ENCODE results near the gene LMBRD1.
A peak's percentile ranks its signal among the peaks of the same experiment; 100 is the strongest.
"Not testable (repeated sequence)": the region's sequence is repeated elsewhere in the genome, so short reads cannot be mapped to it uniquely, and the experiment has no call there.

The LMBRD1 gene

DNA sequence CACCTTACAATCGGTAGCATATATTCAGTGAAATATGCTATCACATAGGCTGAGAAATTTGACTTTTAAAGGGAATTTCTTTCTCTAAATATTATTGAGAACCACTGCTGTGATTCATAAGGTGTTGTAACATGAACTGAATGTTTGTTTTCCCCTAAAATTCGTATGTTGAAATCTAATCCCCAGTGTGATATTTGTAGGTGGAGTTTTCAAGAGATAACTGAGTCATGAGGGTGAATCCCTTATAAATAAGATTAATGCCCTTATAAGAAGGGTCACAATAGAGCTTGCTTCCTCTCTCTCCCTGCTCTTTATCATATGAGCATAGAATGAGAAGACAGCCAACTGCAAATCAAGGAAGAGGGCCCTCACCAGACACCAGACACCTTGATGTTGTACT, 64.8 kb downstream of the LMBRD1 start:
- peak in 2 of 3 donors; percentile 9 to 21 for DNase-seq

DNA sequence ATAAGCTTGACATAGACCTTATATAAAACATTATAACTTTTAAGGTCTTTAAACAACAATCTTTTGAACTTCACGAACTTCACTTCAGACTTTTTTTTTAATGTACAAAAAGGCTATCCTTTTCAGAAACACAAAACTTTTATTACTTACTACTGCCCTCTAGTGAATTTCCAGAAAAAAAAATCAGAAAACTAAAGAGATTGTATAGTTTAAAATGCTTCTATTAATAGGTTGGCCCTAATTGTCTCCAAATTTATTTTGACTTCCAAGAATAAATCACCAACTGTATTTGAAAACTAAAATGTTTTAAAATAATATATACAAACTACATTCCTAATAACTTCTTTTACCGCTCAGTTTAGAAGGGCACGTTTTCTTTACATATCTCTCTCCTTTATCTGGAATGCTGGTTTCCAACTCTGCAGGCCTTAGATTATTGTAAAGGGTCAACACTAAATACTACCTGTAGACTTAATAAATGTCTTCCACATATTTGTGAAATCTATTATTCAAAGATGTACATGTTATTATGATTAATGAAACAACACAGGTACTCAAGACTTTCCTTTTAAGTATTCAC, 66.8 kb downstream of the LMBRD1 start:
- peak in 1 of 3 donors; percentile 16 for DNase-seq

DNA sequence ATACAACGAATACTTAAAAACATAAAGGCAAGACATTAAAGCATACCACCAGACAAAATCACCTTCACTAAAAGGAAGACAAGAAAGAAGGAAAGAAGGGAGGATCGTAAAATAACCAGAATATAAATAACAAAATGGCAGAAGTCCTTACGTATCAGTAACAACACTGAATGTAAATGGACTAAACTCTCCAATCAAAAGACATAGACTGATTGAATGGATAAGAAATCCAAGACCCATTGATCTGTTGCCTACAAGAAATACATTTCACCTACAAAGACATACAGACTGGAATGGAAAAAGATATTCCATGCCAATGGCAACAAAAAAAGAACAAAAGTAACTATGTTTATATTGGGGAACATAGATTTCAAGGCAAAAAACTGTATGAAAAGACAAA, 74.1 kb downstream of the LMBRD1 start:
- no peak for DNase-seq

DNA sequence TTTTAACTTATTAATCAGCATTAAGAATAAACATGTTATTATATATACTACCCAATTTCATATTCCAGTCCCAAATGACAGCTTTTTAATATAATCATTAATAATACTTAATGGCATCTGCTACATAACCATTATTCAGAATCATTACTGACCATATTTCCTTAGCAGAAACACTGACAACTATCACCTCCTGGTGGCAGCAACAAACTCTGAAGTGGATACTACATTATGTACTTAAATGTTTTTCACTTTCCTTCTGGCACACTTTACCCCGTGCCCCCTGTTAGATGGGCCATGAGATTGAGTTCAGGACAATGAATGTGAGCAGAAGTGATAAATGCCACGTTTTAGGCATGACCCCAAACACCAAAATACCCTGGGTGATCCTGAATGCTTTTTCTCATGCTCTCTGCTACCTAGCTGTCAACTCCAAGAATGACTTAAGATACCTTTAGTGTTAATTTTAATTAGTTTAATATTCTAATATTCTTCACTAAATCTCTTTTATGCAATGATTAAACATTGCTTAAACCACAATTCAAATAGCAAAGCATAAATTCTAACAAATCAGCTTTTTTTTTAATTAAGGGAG, 77.1 kb downstream of the LMBRD1 start:
- peak in 1 of 3 donors; percentile 1 for DNase-seq

DNA sequence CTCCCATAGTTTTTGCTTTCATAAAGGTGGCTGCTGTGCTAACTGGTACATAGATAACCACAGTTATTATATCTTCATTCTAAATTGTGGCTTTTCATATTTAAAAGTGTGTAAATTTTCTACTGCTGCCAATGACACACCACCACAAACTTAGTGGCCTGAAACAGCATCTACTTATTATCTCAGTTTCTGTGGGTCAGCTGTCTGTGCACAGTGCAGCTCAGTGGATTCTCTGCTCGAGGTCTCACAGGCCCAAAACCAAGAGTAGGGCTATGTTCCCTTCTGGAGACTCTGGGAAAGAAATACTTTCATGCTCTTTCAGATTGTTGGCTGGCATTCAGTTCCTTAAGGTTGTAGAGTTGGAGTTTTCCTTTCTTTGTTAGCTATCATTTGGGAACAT, 90.1 kb downstream of the LMBRD1 start:
- no peak for DNase-seq

DNA sequence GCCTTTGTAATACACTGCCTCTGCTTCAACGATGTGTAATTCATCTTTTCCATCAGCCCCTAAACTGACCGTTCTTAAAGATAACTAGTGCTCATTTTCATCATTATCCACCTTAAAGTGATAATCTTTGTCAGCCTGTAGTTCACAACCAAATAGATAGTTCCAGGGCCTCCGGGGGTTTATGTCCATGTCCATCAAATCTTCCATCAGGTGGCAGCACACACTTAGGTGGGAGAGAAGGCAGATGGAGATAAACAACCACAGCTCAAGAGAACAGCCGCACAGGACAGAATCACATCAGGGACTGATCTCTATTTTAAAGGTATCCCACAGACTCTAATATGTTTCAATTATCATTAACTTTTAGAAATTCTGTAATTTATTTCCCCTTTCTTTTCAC, 90.9 kb downstream of the LMBRD1 start:
- DNase-seq, result no peak

DNA sequence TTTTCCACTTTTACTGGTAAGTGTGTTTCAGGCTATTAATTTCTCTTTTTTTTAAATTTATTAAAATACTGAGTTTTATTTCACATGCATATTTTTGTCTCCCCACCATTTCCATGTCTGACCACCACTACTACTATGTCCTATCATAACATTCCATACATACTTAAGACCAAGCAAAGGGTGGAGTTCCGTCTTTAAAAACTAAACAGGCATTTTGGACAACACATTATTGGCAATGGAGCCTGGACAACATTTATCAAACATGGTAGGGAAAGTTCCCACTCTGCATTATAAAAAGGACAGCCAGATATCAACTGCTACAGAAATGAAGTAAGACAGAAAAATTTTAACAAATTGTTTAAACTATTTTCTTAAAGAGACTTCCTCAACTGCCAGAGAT, 91.9 kb downstream of the LMBRD1 start:
- no peak for DNase-seq

DNA sequence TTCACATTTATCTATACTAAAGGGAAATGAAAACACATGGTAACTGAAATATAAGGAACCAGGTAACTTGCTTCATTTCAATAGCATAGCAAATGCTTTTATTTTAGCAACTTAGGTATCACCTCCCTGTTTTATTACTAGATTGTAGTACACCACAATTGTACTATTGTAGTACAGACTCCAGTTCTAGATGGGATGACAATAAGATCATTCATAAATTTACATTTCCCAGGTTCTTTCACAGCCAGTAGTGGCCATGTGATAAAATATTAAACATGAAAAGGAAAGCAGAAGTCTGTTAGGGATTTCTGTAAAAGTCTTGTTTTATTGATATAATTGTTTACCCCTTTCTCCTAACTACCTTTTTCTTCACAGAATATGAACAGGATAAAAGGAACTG, 97.2 kb downstream of the LMBRD1 start:
- no peak for DNase-seq

DNA sequence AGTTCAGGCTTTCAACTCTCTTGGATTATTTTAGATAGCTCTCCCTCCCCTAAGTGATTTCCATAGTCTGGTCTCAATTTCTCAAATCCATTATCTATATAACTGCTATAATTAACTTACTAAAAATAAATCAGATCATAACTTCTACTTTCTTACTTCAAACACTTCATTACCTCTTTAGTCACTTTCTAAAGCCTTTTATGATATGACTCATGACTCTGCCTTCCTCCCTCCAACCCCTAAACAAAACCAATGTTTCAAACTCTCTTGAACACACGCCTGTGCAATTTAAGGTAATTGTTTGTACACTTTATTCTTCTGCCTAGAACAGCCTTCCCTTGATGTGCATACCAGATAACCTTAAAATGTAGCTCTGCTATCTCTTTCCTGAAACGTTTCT, 100.5 kb downstream of the LMBRD1 start:
- DNase-seq, result no peak

DNA sequence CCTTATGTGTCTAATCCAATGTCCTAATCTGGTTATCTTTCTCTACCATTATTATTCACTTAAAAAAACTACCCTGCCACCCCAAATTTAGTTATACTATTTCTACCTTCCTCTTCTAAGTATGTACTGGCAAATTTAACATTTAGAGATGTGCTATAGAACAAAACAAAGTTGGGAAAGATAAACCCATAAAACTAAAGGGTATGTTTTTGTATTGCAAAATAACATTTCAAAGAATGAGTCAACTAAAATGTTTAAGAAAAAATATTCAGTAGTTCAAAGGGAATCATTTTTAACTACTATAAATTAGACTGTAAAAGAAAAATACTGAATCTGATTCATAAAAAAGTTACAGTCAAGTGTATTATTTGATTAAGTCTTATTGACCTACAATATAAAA, 103.0 kb downstream of the LMBRD1 start:
- no peak for DNase-seq

DNA sequence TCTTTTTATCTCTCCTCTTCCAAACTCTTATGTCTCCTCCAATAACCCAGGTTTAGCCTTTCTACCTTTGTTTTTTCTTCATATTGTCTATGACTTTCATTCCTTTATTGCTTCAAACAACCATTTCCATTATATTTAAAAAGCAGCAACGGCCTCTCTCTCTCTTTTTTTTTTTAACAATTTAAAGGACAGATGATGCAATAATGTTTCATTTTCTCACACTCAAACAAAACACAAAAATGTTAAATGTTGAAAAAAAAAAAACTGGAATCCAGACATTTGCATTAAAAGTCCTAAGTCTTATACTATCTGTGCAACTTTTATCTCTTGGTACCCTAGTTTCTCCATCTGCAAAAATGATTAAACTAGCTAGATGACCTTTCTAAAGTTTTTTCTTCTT, 105.8 kb downstream of the LMBRD1 start:
- DNase-seq, result no peak

DNA sequence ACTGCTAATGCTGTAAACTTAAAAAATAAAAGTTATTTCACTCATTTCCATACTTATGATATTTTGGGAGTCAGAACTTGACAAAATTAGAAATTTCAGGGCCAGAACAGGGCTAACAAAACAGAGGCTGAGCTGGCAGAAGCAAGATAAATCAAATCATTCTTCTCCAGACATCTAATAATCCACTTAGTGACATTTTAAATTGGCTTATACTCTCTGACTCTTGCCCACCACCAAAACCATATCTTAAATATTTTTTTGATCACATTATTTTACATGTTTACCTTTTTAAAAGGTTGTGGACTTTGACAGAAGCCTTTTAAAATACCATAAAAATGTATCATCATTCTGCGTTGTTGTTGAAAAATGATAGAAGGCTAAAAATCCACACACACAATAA, 116.5 kb downstream of the LMBRD1 start:
- no peak for DNase-seq

DNA sequence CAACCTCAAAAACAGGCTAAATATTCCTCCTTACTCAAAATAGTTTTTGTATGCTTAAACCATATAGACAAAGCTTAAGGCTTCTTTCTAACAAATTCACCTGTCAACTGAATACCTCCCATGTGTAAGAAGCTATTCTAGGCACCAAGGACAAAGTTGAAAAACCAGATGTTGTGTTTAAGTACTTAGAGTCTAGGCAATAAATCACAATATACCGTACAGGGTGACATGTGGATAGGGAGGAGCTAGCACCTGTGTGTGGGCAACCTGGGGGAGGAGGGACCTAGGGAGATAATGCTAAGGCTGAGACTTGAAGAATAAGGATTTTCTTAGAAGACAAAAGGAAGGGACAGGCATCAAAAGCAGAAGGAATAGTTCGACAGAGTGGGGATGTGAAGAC, 123.5 kb downstream of the LMBRD1 start:
- no peak for DNase-seq

DNA sequence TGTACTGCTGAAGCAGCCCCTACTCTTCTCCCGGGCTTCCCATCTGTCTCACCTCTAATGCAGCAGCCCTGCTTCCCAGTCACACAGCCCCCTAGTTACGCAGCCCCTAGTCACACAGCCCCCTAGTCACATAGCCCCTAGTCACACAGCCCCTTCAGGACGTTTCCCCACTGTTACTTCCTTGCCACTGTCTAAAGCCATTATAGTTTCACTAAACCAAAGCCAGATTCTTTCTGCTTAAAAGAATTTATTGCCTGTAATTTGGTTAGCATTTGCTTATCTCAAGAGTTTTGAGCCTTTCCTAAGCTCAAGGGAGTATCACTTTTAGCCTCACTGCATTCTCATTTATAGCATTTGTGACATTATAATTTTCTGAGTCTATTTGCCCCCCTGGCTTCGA, 127.9 kb downstream of the LMBRD1 start:
- no peak for DNase-seq

DNA sequence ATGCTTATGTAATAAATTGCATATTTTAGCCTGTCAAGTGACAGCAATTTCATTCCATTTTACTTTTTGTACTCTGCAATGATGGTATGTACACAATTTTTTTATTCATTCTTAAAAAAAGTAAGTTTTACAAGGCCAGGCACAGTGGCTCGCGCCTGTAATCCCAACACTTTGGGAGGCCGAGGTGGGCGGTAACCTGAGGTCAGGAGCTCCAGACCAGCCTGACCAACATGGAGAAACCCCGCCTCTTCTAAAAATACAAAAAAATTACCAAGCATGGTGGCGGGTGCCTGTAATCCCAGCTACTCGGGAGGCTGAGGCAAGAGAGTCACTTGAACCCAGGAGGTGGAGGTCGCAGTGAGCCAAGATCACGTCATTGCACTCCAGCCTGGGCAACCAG, 130.0 kb downstream of the LMBRD1 start:
- DNase-seq, result not testable (repeated sequence)

DNA sequence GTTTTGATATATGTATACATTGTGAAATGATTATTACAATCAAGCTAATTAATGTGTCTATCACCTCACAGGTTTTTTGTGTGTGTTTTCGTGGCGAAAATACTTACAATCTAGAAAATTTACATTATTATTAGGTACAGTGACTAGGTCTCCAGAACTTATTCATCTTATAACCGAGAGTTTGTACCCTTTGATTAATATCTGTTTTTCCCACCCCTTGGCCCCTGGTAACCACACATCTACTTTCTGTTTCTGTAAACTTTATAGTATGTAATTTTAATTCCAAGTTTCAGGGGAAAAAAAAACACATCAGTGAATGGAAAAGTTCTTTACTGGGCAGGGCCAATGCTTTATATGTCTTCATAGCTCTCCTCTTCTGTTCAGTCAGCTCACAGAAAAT, 131.4 kb downstream of the LMBRD1 start:
- no peak for DNase-seq

DNA sequence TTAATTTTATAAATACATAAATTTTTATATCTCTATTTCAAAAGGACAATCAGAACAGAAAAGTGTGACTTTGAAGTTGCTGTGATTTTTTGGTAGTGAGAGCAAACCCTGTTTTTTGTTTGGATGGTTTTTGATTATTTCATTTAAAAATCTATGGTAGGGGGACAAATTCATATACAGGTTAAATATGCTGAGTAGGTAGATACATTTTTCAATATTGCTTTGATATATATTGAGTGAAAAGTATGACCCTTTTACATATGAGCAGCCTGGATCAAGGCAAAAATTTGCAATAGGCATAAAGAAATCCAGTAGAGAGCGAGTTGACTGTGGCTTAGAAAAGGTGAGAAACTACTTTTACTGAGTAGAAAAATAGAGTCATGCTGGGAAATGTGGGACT, 132.3 kb downstream of the LMBRD1 start:
- DNase-seq, result peak in 1 of 3 donors; percentile 5

DNA sequence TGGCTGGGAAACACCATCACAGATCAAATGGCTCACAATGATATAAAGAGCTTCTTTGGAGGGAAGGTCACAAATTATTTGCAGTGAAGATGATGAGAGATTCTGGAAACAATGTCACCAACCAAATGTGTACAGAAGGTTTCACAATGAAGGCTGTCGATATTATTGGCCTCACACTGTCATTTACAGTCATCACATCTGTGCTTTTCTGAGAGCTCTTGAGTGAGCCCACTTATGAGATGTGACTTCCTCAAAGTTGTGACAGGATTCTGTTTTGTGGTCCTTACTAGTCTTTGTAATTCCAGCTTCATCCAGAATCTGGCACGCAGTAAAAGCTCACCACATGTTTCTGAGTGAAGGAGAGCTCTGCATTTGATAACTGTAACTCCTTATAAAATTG, 133.6 kb downstream of the LMBRD1 start:
- peak in 1 of 3 donors; percentile 12 for DNase-seq

DNA sequence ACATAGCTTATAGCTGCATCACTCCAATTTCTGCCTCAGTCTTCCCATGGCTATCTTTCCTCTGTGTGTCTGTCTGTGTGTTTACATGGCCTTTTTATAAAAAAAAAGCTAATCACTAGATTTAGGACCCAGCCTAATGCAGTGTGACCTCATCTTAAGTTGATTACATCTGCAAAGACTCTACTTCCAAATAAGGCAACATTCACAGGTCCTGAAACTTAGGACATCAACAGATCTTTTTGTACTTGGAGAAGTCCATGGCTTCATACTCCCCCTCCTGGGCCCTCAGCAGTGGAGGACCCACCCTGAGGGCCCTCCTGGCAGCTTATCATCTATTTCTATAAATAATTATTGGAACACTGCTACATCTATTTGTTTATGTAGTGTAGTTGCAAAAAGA, 146.1 kb downstream of the LMBRD1 start:
- no peak for DNase-seq

DNA sequence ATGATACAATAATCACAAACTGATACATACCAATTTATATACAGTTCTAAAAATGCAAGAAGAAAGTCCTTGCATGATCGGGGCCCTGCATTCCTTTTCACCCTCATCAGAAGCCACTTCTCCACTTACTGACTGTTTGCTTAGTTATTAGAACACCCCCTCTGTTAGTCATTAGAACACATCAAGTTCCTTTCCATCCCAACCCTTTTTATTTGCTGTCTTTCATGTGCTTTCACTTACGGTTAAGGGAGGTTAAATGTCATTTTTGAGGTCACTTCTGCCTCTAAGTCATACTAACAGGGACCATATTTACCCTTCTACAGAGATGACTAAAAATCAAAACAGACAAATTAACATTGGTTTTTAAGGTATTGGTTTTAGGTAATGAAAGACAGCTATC, 149.1 kb downstream of the LMBRD1 start:
- no peak for DNase-seq

DNA sequence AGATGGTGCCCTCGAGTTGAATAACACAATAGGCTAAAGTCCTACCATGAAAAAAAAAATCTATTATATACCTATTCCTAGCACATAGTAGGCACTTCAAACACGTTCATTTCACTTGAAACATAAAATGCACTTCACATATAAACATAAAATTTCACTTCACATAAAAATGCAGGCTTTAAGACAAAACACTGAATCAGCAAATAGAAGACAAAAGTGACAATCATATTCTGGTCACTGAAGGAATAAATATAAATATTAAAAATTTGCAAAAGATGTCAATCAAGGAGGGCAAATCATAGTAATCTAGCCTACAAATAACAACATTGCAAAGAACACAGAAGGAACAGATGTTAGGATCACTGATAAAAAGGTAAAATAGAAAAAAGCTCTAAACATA, 153.1 kb downstream of the LMBRD1 start:
- no peak for DNase-seq

DNA sequence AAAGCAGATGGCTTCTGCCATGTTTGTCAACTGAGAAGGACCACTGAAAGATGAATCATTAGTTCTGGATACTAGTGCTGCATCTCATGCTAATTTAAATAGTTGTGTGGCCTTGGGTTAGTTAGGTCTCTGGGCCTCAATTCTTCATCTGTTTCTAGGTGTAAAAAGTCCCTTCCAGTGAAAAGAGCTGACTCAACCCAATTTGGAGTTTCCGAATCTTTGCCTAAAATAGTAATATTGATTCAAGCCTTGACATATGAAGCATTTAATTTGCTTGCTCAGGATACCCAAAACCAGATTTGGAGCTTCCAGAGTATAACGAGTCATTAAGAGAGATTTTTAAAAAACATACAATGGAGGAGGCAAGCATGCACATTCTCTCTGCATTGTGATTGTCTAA, 163.9 kb downstream of the LMBRD1 start:
- DNase-seq, result no peak

DNA sequence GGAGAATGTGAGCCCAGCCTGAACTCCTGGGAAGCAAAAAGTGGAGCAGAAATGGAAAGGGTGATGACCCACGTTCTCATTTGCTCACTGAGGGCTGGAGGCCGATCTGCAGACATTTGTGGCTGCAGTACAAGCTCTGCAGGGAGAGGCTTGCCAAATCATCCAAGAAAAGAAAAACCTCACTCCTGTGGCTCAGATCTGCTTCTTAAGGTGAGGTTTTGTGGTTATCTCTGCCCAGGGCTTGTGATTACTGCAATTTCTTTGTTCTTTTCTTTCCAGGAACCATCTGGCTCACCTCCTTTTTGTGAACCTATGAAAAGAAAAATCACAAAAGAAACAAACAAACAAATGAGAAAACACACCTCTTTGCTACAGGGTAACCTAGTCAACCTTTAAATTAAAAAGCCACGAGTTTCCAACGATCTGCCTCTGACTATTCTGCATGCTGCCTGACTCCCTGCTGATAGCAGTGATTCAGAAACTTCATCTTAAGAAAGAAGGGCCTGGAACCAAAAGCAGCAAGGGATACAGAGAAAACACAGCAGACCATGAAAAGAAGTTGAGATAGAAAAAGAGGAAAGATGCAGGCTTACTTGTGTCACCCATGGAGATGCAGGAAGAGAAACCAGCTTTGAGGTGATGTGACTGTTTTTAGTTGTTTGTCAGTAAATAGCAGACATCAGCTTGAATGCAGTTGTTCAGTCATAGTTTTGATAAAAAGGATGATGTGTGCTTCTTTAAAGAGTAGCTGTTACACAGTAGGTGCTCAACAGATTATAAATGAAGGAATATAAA, 165.1 kb downstream of the LMBRD1 start:
- DNase-seq, result no peak

DNA sequence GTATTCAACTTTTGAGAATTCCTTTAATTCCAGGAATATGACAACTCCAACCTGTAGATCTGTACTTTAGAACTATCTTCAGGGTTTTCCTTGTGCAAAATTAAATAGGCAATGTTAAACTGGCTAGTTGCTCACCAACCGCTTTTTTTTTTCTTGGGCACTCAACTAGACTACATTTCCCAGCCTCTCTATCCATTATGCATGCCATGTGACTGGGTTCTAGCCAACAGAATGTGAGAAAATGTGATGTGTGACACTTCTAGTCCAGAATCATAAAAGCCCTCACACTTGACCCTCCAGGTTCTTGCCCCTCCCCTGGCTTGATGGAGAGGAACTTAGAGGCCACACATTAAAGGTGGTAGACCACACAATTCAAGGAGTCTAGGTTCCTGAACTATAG, 166.0 kb downstream of the LMBRD1 start:
- DNase-seq, result no peak

DNA sequence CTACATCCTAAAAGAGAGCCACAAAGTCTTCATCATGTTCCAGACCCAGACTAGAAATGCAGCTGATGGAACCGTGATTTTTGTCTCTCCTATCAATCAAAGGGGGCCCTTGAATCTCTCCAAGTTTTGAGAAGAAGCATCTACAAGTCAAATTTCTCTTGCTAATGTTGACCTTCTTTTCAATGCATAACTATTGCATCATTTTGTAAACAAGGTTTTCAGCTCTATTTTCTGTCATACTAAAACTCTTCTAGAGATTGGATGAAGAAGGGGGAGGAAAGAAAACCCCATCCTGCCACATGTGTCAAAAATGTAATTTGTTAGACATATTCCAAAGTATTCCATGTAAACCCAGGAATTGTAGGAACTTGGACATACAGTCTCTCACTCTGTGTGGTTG, 169.2 kb downstream of the LMBRD1 start:
- DNase-seq, result no peak

Measured in suppressor macrophage treated with lipopolysaccharide for 1 hour (primary cell).